NCI-H524 (cell line): ENCODE results near the gene HOXB4.
A peak's percentile ranks its signal among the peaks of the same experiment; 100 is the strongest.

ENCODE experiments used
- DNase-seq, 2 experiments: peaks; one replicate each; lab custom pipeline; 2025; lab: John Stamatoyannopoulos, UW

Gene HOXB4

GRCh38 chr17:48571826-48572417 lies 6.2 kb downstream of the HOXB4 start:
- no peak for DNase-seq

- DNase-seq, result no peak
Measured at GRCh38 chr17:48571024-48571818, 6.9 kb downstream of the HOXB4 start.

GRCh38 chr17:48570325-48571023 lies 7.7 kb downstream of the HOXB4 start:
- no peak for DNase-seq

GRCh38 chr17:48569674-48570324 lies 8.4 kb downstream of the HOXB4 start:
- peak in 1 of 2 experiments; percentile 17 for DNase-seq

- no peak for DNase-seq
Measured at GRCh38 chr17:48569240-48569582, 8.9 kb downstream of the HOXB4 start.

GRCh38 chr17:48568499-48569239 lies 9.5 kb downstream of the HOXB4 start:
- DNase-seq, result no peak

GRCh38 chr17:48567646-48568354 lies 10.3 kb downstream of the HOXB4 start:
- no peak for DNase-seq

GRCh38 chr17:48567209-48567608 lies 10.9 kb downstream of the HOXB4 start:
- no peak for DNase-seq

- DNase-seq, result no peak
Measured at GRCh38 chr17:48566717-48567116, 11.4 kb downstream of the HOXB4 start.

- no peak for DNase-seq
Measured at GRCh38 chr17:48565925-48566710, 12.0 kb downstream of the HOXB4 start.

- DNase-seq, result no peak
Measured at GRCh38 chr17:48565022-48565554, 13.1 kb downstream of the HOXB4 start.

GRCh38 chr17:48564188-48565021 lies 13.7 kb downstream of the HOXB4 start:
- no peak for DNase-seq

- no peak for DNase-seq
Measured at GRCh38 chr17:48563867-48564187, 14.3 kb downstream of the HOXB4 start.

GRCh38 chr17:48563385-48563838 lies 14.7 kb downstream of the HOXB4 start:
- no peak for DNase-seq

GRCh38 chr17:48562934-48563333 lies 15.2 kb downstream of the HOXB4 start:
- no peak for DNase-seq

GRCh38 chr17:48561884-48562810 lies 16.0 kb downstream of the HOXB4 start:
- no peak for DNase-seq

GRCh38 chr17:48559840-48560817 lies 18.0 kb downstream of the HOXB4 start:
- no peak for DNase-seq
